ENCODE data around the gene SLMAP.

Gene SLMAP

DNA sequence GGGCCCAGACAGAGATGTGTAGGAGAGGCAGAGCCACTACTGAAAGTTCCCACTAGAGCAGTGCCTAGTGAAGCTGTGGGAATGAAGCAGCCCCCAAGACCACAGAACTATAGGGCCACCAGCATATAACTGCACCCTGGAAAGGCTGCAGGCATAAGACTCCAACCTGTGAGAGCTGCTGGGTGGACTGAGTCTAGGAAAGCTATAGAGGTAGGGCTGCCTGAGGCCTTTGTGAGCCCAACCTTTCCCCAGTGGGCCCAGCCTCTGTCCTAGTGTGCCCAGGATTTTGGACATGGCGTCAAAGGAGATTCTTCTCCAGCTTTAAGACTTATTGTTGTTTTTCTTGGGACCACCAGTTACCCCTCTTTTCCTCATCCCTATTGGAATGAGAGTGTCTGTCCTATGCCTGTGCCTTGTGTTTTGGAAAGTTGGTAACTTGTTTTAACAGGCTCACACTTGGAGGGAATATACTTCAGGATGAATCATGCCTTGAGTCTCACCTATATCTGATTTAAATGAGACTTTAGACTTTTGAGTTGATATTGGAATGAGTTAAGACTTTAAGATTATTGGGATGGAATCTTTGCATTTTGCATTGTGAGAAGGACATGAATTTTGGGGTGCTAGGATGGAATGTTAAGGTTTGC lies 28.1 kb downstream of the SLMAP start:
- Histone ChIP-seq H3K9me3 (ENCODE audit: control insufficient read depth, low read length) (no peaks in the 10 kb centered on the region), H3K4me1 (ENCODE audit: control insufficient read depth, insufficient read depth, low read length) (peaks cover 30% of the 10 kb centered on the region), H3K36me3 (ENCODE audit: control insufficient read depth, insufficient read depth, low read length) (no peaks in the 10 kb centered on the region), H3K4me3 (ENCODE audit: low read length) (no peak overlapping the region), H3K9ac (ENCODE audit: low read length) (no peak overlapping the region), H3K27me3 (ENCODE audit: control insufficient read depth, insufficient read depth, low read length) (no peaks in the 10 kb centered on the region)

DNA sequence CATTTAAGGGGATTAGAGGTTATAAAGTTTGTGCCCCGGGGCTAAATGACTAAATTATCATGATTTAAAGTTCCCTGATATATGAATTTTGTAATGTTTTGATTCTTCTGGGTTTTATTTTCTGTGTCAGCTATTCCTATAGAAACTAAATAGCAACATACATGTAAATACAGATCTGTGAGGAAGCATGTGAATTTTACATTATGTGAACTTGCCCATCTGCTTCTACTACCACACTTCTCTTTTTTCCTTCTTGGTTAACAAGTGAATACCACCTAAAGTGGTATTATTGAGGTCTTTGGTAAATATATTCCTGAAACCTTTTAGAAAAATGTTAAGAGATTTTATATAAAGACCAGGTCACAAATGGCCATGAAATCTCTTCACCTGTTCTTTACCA lies 29.3 kb downstream of the SLMAP start:
- no peak overlapping the region for H3K9ac ChIP-seq (ENCODE audit: low read length)
- H3K27me3 ChIP-seq (ENCODE audit: control insufficient read depth, insufficient read depth, low read length): no peaks in the 10 kb centered on the region
- no peaks in the 10 kb centered on the region for H3K36me3 ChIP-seq (ENCODE audit: control insufficient read depth, insufficient read depth, low read length)
- H3K4me3 ChIP-seq (ENCODE audit: low read length): no peak overlapping the region
- peaks cover 25% of the 10 kb centered on the region for H3K4me1 ChIP-seq (ENCODE audit: control insufficient read depth, insufficient read depth, low read length)
- no peaks in the 10 kb centered on the region for H3K9me3 ChIP-seq (ENCODE audit: control insufficient read depth, low read length)

DNA sequence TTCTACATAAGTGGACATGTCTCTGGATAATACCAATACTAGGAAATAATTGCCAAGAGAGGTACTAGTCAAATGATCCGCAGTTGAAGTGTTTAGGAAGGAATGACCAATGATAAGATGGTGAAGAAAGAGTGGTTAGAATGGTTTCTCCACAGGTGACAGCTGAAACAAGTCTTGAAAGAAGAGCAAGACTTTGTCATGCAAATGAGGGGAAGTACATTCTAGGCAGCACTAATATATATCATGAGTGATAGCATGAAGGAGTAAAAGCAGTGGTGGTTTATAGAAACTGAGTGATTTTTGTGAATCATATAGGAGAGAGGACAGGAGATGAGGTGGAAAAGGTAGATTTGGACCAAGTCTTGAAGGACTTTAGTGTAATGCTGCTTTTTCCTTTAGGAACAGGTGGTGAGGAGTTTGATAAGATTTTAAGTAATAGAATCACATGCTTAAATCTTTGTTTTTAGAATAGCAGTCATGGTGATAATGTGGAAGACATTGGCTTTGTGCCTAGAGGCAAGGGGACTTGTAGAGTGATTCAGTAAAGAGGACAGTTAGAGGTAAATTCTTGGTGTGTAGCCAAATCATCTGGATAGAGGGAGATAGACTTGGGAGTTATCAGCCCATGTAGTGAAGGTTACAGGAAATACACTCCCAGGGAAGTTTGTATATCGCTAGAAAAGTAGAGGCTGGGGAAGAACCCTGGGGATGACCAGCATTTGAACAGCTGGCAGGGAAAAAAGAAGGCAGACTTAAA lies 31.9 kb downstream of the SLMAP start:
- Histone ChIP-seq H3K27me3 (ENCODE audit: control insufficient read depth, insufficient read depth, low read length) (no peaks in the 10 kb centered on the region), H3K4me3 (ENCODE audit: low read length) (no peak overlapping the region), H3K9me3 (ENCODE audit: control insufficient read depth, low read length) (no peaks in the 10 kb centered on the region), H3K9ac (ENCODE audit: low read length) (no peak overlapping the region), H3K36me3 (ENCODE audit: control insufficient read depth, insufficient read depth, low read length) (no peaks in the 10 kb centered on the region), H3K4me1 (ENCODE audit: control insufficient read depth, insufficient read depth, low read length) (peaks cover 17% of the 10 kb centered on the region)

DNA sequence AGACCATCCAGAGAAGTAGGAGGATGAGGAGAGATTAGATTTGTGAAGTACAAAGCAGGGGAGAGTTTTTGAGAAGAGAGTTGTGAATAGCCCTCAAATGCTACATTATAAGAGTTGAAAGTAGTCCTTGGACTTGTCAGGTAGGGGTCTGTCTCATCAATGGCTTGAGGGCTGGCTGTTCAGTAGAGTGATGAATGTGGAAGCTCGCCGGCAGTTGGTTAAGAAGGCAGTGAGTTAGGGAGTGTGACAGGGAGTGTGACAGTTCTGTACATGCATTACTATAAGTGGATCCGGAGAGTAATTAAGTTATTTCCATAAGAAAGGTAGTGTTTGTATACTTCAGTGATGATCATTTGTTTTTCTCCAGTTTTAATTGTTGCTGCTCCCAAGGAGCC lies 32.5 kb downstream of the SLMAP start:
- H3K4me1 ChIP-seq (ENCODE audit: control insufficient read depth, insufficient read depth, low read length): peaks cover 12% of the 10 kb centered on the region
- H3K27me3 ChIP-seq (ENCODE audit: control insufficient read depth, insufficient read depth, low read length): no peaks in the 10 kb centered on the region
- no peaks in the 10 kb centered on the region for H3K36me3 ChIP-seq (ENCODE audit: control insufficient read depth, insufficient read depth, low read length)
- no peaks in the 10 kb centered on the region for H3K9me3 ChIP-seq (ENCODE audit: control insufficient read depth, low read length)
- no peak overlapping the region for H3K9ac ChIP-seq (ENCODE audit: low read length)
- H3K4me3 ChIP-seq (ENCODE audit: low read length): no peak overlapping the region

DNA sequence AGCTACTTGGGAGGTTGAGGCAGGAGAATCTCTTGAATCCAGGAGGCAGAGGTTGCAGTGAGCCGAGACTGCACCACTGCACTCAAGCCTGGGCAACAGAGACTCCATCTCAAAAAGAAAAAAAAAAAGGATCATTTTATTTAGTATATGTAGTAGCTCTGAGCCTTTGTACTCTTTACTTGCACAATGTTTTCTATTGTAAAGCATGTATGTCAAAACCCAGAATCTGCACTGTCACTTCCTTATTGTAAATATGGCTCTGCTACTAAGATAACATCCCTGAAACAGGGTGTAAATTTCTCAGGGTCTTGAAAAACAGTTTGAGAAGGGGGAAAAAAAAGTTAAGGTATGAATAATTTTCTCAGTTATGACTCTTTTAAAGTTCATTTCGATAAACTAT lies 35.1 kb downstream of the SLMAP start:
- Histone ChIP-seq H3K9ac (ENCODE audit: low read length) (no peak overlapping the region), H3K36me3 (ENCODE audit: control insufficient read depth, insufficient read depth, low read length) (no peaks in the 10 kb centered on the region), H3K4me1 (ENCODE audit: control insufficient read depth, insufficient read depth, low read length) (peaks cover 4% of the 10 kb centered on the region), H3K9me3 (ENCODE audit: control insufficient read depth, low read length) (no peaks in the 10 kb centered on the region), H3K27me3 (ENCODE audit: control insufficient read depth, insufficient read depth, low read length) (no peaks in the 10 kb centered on the region), H3K4me3 (ENCODE audit: low read length) (no peak overlapping the region)

DNA sequence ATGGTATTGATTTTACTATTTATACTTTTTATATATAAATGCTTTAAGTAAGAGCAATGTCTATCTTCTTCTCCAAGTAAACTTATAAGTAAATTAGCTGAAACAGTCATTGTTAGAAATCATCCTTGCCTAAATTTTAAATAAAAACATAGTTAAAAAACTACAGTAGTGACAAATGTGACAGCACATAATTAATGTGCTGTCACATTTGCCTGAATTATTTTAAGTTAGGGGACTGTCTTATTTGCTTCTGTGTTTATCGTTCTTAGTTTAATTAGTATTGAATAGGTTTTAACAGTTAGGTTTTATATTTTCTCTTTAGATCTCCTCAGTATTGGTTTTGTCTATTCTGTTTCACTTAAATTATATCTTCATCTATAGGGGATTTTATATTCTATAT lies 36.1 kb downstream of the SLMAP start:
- Histone ChIP-seq H3K36me3 (ENCODE audit: control insufficient read depth, insufficient read depth, low read length) (no peaks in the 10 kb centered on the region), H3K4me1 (ENCODE audit: control insufficient read depth, insufficient read depth, low read length) (peaks cover 4% of the 10 kb centered on the region), H3K9ac (ENCODE audit: low read length) (no peak overlapping the region), H3K9me3 (ENCODE audit: control insufficient read depth, low read length) (no peaks in the 10 kb centered on the region), H3K27me3 (ENCODE audit: control insufficient read depth, insufficient read depth, low read length) (no peaks in the 10 kb centered on the region), H3K4me3 (ENCODE audit: low read length) (no peak overlapping the region)

DNA sequence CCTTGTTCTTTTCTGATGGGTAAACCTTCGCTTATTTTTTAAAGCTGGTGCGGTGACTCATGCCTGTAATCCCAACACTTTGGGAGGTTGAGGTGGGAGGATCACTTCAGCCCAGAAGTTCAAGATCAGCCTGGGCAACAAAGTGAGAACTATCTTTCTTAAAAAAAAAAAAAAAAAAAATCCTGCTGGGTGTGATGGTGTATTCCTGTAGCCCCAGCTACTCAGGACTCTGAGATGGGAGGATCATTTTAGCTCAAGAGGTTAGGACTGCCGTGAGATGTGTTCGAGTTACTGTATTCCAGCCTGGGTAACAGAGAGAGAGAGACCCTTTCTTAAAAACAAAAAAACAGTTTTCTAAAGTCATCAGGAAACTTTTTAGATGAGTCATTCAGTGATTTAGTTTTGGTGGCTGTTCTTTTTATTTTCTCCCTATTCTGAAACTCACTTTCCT lies 37.7 kb downstream of the SLMAP start:
- H3K36me3 ChIP-seq (ENCODE audit: control insufficient read depth, insufficient read depth, low read length): no peaks in the 10 kb centered on the region
- no peaks in the 10 kb centered on the region for H3K9me3 ChIP-seq (ENCODE audit: control insufficient read depth, low read length)
- H3K9ac ChIP-seq (ENCODE audit: low read length): no peak overlapping the region
- no peaks in the 10 kb centered on the region for H3K27me3 ChIP-seq (ENCODE audit: control insufficient read depth, insufficient read depth, low read length)
- H3K4me3 ChIP-seq (ENCODE audit: low read length): no peak overlapping the region
- H3K4me1 ChIP-seq (ENCODE audit: control insufficient read depth, insufficient read depth, low read length): no peaks in the 10 kb centered on the region

DNA sequence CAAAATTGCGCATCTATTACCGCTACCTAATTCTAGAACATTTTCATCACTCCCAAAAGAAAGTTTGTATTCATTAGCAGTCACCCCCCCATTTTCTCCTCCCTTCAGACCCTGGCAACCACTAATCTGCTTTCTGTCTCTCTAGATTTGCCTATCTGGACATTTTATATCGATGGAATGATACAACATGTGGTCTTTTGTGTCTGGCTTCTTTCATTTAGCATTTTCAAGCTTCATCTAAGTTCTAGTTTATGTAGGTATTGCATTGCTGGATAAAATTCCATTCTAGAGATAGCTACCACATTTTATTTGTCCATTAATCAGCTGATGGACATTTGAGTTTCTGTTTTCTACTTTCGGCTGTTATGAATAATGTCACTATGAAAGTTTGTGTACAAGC lies 38.4 kb downstream of the SLMAP start:
- H3K36me3 ChIP-seq (ENCODE audit: control insufficient read depth, insufficient read depth, low read length): no peaks in the 10 kb centered on the region
- H3K9me3 ChIP-seq (ENCODE audit: control insufficient read depth, low read length): no peaks in the 10 kb centered on the region
- H3K4me1 ChIP-seq (ENCODE audit: control insufficient read depth, insufficient read depth, low read length): peaks cover 7% of the 10 kb centered on the region
- H3K4me3 ChIP-seq (ENCODE audit: low read length): no peak overlapping the region
- no peak overlapping the region for H3K9ac ChIP-seq (ENCODE audit: low read length)
- H3K27me3 ChIP-seq (ENCODE audit: control insufficient read depth, insufficient read depth, low read length): no peaks in the 10 kb centered on the region

DNA sequence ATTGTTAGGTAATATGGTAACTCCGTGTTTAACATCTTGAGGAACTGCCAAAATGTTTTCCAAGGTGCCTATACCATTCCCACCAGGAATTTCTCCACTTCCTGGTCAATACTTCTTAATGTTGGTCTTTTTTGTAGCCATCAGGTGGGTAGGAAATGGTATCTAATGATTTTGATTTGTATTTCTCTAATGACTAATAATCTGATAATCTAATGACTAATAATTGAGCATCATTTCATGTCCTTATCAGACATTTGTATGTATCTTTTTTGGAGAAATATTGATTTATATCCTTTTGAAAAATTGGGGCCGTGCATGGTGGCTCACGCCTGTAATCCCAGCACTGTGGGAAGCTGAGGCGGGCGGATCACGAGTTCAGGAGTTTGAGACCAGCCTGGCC lies 38.8 kb downstream of the SLMAP start:
- H3K27me3 ChIP-seq (ENCODE audit: control insufficient read depth, insufficient read depth, low read length): no peaks in the 10 kb centered on the region
- H3K9me3 ChIP-seq (ENCODE audit: control insufficient read depth, low read length): no peaks in the 10 kb centered on the region
- H3K9ac ChIP-seq (ENCODE audit: low read length): no peak overlapping the region
- H3K4me1 ChIP-seq (ENCODE audit: control insufficient read depth, insufficient read depth, low read length): peaks cover 7% of the 10 kb centered on the region
- no peak overlapping the region for H3K4me3 ChIP-seq (ENCODE audit: low read length)
- H3K36me3 ChIP-seq (ENCODE audit: control insufficient read depth, insufficient read depth, low read length): no peaks in the 10 kb centered on the region

DNA sequence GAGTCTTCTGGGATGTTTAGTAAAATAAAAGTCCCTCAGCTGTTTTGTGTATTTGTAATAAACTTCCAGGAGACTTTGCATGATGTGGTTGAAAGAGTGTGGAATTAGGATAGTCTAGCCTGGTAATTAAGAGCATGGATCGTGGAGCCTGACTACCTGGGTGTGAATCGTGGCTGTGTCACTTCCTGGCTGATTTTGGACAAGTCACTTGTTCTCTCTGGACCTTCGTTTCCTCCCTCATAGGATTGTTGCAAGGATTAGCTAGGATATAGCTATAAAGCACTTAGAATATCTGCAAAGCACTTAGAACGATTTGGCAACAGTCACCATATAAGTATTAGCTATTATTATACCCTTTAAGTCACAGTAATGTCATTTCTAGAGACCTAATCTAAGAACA lies 40.2 kb downstream of the SLMAP start:
- Histone ChIP-seq H3K36me3 (ENCODE audit: control insufficient read depth, insufficient read depth, low read length) (no peaks in the 10 kb centered on the region), H3K27me3 (ENCODE audit: control insufficient read depth, insufficient read depth, low read length) (no peaks in the 10 kb centered on the region), H3K4me3 (ENCODE audit: low read length) (no peak overlapping the region), H3K4me1 (ENCODE audit: control insufficient read depth, insufficient read depth, low read length) (peaks cover 7% of the 10 kb centered on the region), H3K9ac (ENCODE audit: low read length) (no peak overlapping the region), H3K9me3 (ENCODE audit: control insufficient read depth, low read length) (no peaks in the 10 kb centered on the region)

DNA sequence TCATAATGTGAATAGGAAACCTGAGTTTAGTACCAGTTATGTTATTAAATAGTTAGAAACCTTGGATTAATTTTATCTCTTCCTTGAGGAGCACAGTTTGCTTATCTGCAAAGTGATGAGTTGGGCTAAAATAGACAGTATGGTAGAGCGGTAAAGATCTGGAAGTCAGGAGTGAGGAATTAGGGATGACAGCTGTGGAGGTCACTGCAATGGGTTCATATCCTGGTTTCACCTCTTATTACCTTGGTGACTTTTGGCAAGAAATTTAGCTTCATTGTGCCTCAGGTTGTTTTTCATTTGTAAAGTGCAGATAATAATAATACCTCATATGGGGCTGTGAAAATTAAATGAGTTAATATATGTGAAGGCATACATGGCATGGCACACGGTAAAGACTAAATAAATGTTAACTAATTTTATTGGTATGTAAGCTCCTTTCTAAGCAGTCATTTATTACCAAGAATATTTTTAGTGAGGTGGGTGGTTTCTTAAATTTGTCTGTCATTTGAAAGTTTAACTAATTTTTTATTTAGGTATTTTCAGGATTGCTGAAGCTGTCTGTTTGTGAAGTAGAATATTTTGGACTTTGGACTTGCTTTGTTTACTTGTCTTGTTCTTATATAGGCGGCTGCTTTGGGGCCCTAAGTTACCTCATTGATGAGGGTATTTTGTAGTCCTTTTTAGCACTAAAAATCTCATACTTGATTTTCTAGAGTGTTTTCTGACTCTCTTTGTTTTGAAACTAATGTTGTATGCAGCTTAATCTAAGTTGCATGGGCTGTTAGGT lies 41.8 kb downstream of the SLMAP start:
- Histone ChIP-seq H3K9ac (ENCODE audit: low read length) (no peak overlapping the region), H3K4me1 (ENCODE audit: control insufficient read depth, insufficient read depth, low read length) (peaks cover 9% of the 10 kb centered on the region), H3K9me3 (ENCODE audit: control insufficient read depth, low read length) (no peaks in the 10 kb centered on the region)

DNA sequence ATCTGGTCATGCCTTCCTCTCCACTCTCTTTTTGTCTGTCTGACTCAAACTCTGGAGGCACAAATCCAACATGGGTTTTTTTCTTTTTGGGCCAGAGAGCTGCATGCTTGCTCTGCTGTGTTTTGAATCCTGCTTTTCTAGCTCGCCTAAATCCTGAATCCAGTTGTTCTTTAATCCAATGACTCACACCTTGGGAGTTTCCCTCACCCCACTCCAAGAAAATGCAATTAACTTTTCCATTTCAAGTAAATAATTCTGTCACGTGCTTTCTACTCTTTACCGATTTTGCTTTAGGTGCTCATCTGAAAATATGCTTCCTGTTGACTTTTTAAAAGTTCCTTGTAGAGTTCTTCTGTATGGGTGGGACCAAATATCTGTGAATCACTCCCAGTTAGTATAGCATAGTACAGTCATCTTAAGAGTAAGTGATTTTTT lies 47.6 kb downstream of the SLMAP start:
- no peaks in the 10 kb centered on the region for H3K9me3 ChIP-seq (ENCODE audit: control insufficient read depth, low read length)
- H3K36me3 ChIP-seq (ENCODE audit: control insufficient read depth, insufficient read depth, low read length): no peaks in the 10 kb centered on the region
- no peak overlapping the region for H3K9ac ChIP-seq (ENCODE audit: low read length)
- no peak overlapping the region for H3K4me3 ChIP-seq (ENCODE audit: low read length)
- peaks cover 21% of the 10 kb centered on the region for H3K4me1 ChIP-seq (ENCODE audit: control insufficient read depth, insufficient read depth, low read length)
- H3K27me3 ChIP-seq (ENCODE audit: control insufficient read depth, insufficient read depth, low read length): no peaks in the 10 kb centered on the region

More for the DNA sequence above, 41.8 kb downstream of the SLMAP start:
- Histone ChIP-seq H3K27me3 (ENCODE audit: control insufficient read depth, insufficient read depth, low read length) (no peaks in the 10 kb centered on the region), H3K36me3 (ENCODE audit: control insufficient read depth, insufficient read depth, low read length) (no peaks in the 10 kb centered on the region), H3K4me3 (ENCODE audit: low read length) (no peak overlapping the region)

Measured in mucosa of stomach (tissue), 1 donor.